H1 (cell line): ENCODE data around the gene ITPR3.
"Not testable (repeated sequence)": the region's sequence is repeated elsewhere in the genome, so short reads cannot be mapped to it uniquely, and the experiment has no call there.

Experiments
- ASH2L ChIP-seq: fragments of 200-600, 300-600 bp; sonication (generic); IDR thresholded peaks from one replicate; pipeline ENCODE4 v1.7.1; 2017; ENCODE audit warnings: low read length
- EZH2 ChIP-seq: fragments of 200-600 bp; sonication (generic); IDR thresholded peaks from 2 replicates; pipeline ENCODE4 v1.7.1; 2012; ENCODE audit warnings: low read depth, mild to moderate bottlenecking, moderate library complexity, low read length, inconsistent platforms; ENCODE audit not compliant: severe bottlenecking
- POLR2AphosphoS5 ChIP-seq: IDR thresholded peaks from 2 replicates; pipeline ENCODE4 v1.6.1; 2011; ENCODE audit warnings: low read depth, low read length
- TF ChIP-seq, protein P1 (sequence below), 3 experiments: IDR thresholded peaks; 1 replicate in 2 of 3; 2 replicates in 1 of 3; pipeline versions ENCODE4 v1.5.1 to v1.6.1; 2011; ENCODE audit warnings: low read length in 3 of 3, mild to moderate bottlenecking in 3 of 3, inconsistent platforms in 2 of 3, low read depth in 1 of 3, moderate library complexity in 1 of 3; ENCODE audit not compliant: insufficient read depth in 1 of 3; ENCODE audit errors: control extremely low read depth in 1 of 3
- TF ChIP-seq, protein P2 (sequence below): IDR thresholded peaks from 2 replicates; pipeline ENCODE4 v1.6.1; 2011; ENCODE audit warnings: low read depth, mild to moderate bottlenecking, low read length; ENCODE audit not compliant: insufficient read depth
- TF ChIP-seq, protein P3 (sequence below): IDR thresholded peaks from 2 replicates; pipeline ENCODE4 v1.6.1; 2012; ENCODE audit warnings: inconsistent platforms

DNA sequence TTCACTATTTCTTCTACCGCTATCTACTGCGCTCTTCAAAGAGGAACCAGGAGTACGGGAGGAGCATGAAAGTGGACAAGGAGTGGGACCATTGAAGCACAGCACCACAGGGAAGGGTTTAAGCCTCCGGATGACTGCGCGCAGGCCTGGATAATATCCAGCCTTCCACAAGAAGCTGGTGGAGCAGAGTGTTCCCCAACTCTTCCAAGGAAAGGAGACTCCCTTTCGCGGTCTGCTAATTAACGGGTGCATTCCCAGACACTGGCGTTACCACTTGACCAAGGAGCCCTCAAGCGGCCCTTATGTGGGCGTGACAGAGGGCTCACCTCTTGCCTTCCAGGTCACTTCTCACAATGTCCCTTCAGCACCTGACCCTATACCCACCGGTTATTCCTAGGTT, 10.4 kb downstream of the ITPR3 start:
- TF ChIP-seq EZH2, ASH2L, POLR2AphosphoS5: not testable (repeated sequence)
- TF ChIP-seq, protein P1, sequence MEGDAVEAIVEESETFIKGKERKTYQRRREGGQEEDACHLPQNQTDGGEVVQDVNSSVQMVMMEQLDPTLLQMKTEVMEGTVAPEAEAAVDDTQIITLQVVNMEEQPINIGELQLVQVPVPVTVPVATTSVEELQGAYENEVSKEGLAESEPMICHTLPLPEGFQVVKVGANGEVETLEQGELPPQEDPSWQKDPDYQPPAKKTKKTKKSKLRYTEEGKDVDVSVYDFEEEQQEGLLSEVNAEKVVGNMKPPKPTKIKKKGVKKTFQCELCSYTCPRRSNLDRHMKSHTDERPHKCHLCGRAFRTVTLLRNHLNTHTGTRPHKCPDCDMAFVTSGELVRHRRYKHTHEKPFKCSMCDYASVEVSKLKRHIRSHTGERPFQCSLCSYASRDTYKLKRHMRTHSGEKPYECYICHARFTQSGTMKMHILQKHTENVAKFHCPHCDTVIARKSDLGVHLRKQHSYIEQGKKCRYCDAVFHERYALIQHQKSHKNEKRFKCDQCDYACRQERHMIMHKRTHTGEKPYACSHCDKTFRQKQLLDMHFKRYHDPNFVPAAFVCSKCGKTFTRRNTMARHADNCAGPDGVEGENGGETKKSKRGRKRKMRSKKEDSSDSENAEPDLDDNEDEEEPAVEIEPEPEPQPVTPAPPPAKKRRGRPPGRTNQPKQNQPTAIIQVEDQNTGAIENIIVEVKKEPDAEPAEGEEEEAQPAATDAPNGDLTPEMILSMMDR (IDR thresholded peaks at IDR 0.05; ENCODE audit: control extremely low read depth in 1 of 3, insufficient read depth in 1 of 3, low read depth in 1 of 3, low read length in 3 of 3) = not testable (repeated sequence)
- TF ChIP-seq, protein P2, sequence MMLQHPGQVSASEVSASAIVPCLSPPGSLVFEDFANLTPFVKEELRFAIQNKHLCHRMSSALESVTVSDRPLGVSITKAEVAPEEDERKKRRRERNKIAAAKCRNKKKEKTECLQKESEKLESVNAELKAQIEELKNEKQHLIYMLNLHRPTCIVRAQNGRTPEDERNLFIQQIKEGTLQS = not testable (repeated sequence)
- TF ChIP-seq, protein P3, sequence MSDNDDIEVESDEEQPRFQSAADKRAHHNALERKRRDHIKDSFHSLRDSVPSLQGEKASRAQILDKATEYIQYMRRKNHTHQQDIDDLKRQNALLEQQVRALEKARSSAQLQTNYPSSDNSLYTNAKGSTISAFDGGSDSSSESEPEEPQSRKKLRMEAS = not testable (repeated sequence)
